Esophagus squamous epithelium (tissue), 4 donors: Measurements from ENCODE around the gene FAM107B.

Experiments
- CTCF ChIP-seq, 6 experiments: fragments of 450-650 bp in 4 of 6; fragments of 200-600 bp in 2 of 6; sonication (generic) in 2 of 6; IDR thresholded peaks; one replicate each; pipeline ENCODE4 v1.5.1; 2016 to 2019; ENCODE audit warnings: antibody characterized with exemption in 6 of 6, mild to moderate bottlenecking in 4 of 6, moderate library complexity in 4 of 6
- POLR2A ChIP-seq, 4 donors: fragments of 450-650 bp; IDR thresholded peaks; one replicate each; pipeline ENCODE4 v1.6.1; 2017; ENCODE audit warnings: antibody characterized with exemption in 4 of 4, mild to moderate bottlenecking in 4 of 4, moderate library complexity in 3 of 4

- no peak for TF ChIP-seq CTCF (IDR thresholded peaks at IDR 0.05)
- no peak for TF ChIP-seq POLR2A (IDR thresholded peaks at IDR 0.05)
Observed at GRCh38 chr10:14625765-14626525, 148.8 kb downstream of the FAM107B start.
